GM10266 (cell line): Measurements from ENCODE around the gene ITSN2.

Experiments used
- DNase-seq: peaks from one replicate; pipeline ENCODE4 v3.0.0; 2012; ENCODE audit errors: extremely low spot score
- CTCF ChIP-seq: IDR thresholded peaks from 2 replicates; pipeline ENCODE4 v1.5.1; 2012; ENCODE audit warnings: mild to moderate bottlenecking, low read depth; ENCODE audit not compliant: control insufficient read depth, insufficient read depth; ENCODE audit errors: missing control alignments

Gene ITSN2

GRCh38 chr2:24285484-24286152 is 74.7 kb downstream of the ITSN2 start:
- no peak for TF ChIP-seq CTCF
- no peak for DNase-seq

GRCh38 chr2:24280645-24281044 is 79.7 kb downstream of the ITSN2 start:
- TF ChIP-seq CTCF, result no peak
- no peak for DNase-seq

GRCh38 chr2:24280161-24280560 is 80.2 kb downstream of the ITSN2 start:
- no peak for DNase-seq
- TF ChIP-seq CTCF, result no peak

GRCh38 chr2:24276349-24276899 is 83.9 kb downstream of the ITSN2 start:
- no peak for TF ChIP-seq CTCF
- DNase-seq, result no peak

GRCh38 chr2:24274809-24275208 is 85.5 kb downstream of the ITSN2 start:
- no peak for TF ChIP-seq CTCF
- DNase-seq, result no peak

GRCh38 chr2:24273598-24273997 is 86.7 kb downstream of the ITSN2 start:
- DNase-seq, result no peak
- no peak for TF ChIP-seq CTCF

GRCh38 chr2:24272907-24273306 is 87.4 kb downstream of the ITSN2 start:
- no peak for TF ChIP-seq CTCF
- no peak for DNase-seq
